Stimulated activated CD4-positive, alpha-beta T cell treated with anti-CD3 and anti-CD28 coated beads, Interleukin-2, amount 100 ng/mL, for 24 hours (primary cell): ENCODE data around the gene CYP46A1.

Experiments used
- DNase-seq, 2 donors: peaks; one replicate each; pipeline ENCODE4 v3.0.0-alpha.2; 2020

The CYP46A1 gene

DNA sequence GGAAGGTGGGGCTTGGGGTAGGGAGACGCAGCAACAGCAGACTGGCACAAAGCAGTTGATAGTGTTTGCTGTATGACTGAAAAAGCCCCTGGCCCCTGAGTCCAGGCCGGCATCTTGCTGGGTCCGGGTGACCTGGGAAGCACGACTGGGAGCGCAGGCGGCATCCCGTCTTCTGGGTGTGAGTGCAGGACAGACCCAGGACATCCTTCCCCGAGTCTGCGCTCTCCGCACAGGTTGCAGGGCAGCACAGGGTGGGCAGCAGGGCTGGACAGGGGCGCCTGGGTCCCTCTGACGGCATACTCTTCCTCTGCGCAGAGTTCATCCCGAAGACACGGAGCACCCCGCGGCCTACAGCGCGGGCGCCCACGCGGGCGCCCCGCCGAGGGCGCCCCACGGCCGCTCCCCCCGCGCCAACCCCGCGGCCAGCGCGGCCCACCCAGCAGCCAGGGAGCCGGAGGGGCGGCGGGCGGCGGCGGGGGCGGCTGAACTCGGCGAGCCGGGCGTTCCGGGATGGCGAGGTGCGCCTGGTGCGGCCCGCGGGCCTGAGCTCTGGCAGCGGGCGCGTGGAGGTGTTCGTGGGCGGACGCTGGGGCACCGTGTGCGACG, 9.2 kb upstream of the CYP46A1 start:
- DNase-seq: no peak

DNA sequence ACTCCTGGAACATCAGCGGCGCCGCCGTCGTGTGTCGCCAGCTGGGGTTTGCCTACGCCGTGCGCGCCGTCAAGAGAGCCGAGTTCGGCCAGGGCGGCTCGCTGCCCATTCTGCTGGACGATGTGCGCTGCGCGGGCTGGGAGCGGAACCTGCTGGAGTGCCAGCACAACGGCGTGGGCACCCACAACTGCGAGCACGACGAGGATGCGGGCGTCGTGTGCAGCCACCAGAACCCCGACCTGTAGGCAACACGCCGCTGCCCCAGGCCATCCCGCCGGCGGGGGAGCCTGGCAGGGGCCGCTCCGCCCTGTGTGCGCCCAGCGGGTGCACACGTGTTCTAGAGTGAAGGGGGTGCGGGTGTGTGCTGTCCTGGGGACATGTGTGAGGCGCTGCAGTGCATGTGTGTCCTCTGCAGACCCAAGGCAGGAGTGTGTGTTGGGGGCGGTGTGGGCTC, 8.7 kb upstream of the CYP46A1 start:
- no peak for DNase-seq

DNA sequence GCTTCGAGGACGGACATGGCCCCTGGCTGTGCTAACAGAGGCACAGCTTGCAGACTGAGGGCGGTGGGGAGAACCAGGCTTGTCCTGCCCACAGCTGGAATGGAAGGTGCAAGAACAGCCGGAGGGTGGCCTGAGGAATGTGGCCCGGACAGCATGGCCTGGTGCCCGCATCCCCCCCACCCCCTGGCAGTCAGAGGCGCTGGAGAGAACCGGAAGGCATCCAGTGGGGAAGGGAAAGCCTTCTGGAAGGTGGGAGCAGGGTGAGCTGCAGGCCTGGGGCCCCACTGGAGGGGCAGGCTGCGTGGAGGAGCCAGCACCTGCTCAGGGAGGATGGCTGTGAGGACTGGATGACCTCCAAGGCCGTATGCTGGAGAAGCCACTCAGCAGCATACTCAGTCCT, 8.1 kb upstream of the CYP46A1 start:
- no peak for DNase-seq

DNA sequence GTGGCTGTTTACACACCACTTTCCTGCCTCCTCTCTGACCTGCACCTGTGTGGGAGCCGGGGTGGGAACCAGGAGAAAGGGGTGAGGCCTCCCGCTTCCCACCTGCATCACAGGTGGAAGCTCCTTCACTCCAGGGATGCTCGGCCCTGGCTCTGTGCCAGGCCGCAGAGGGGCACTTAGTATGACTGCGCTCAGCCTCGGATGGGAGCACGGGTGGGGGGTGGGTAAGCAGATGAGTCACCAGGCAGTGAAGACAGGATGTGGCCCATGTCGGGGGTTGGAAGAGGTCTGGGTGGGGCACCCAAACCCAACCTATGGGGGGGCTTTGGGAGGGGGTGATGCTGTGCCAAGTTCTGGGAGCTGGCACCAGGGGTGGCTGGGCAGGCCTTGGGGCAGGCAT, 7.4 kb upstream of the CYP46A1 start:
- DNase-seq: no peak

DNA sequence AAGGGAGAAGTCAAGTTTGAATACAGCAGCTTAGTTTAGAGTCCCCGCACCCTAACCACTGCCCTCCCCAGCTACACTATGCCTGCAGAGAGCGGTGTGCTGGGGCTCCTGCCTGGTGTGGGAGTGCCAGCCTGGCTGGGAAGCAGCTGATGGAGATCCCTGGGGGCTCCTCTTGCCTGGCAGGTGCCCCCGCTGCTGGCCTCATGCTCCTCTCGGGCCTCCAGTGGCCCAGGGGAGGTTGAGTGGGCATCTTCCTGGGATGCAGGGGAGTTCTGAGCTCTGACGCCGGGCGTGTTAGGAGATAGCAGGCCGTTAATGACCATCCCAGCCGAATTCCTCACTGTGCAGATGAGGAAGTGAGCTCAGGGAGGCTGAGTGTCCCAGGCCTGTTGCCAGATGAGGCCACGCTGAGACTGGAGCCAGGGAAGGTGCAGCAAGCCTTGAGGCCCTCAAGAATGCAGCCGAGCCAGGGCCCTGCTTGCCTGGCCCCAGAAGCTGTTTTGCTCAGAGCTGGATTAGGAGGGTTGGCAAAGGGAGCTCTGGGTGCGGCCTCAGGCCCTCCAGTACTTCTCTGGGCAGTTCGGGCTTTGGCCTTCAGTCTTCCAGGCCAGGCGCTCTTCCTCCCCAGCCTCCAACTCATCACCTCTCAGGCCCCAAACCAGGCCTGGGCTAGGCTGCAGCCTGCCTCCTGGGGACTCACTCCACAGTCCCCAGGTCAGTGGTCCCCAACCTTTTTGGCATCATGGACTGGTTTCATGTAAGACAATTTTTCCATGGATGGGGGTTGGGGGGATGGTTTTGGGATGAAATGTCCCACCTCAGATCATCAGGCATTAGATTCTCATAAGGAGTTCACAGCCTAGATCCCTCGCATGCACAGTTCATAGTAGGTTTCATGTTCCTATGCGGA, 6.6 kb upstream of the CYP46A1 start:
- DNase-seq: no peak

DNA sequence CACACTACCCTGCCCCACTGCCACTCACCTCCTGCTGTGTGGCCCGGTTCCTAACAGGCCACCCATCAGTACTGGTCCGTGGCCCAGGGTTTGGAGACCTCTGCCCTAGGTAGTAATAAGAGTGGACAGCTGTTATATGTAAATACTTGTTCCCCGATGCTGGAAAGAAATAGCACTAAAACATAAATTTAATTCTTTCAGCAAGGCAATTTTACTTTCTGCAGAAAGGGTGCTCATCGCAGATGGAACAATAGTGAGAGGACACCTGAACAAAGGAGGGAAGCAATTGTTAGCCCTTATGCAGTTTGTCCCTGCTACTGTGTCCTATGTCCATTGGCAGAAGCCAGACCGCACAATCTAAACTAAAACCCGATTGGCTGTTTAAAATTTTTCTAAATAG, 5.9 kb upstream of the CYP46A1 start:
- no peak for DNase-seq

DNA sequence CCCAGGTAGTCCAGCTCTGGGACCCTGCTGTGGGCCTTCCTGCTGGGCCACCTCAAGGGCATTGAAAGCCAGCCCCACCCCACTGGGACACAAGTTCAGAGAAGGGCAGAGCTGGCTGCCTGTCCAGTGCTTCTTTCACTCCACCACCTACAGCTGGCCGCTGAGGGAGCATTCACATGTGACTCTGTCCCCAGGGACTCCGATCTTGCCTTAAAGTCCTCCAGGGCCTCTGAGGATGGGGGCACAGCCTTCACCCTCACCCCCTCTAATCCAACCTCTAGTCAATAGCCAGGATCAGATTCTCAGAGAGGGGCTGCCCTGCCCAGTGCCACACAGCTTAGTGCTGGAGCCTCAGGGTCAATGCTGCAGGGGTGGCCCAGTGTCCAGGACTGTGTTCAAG, 5.0 kb upstream of the CYP46A1 start:
- DNase-seq: no peak

DNA sequence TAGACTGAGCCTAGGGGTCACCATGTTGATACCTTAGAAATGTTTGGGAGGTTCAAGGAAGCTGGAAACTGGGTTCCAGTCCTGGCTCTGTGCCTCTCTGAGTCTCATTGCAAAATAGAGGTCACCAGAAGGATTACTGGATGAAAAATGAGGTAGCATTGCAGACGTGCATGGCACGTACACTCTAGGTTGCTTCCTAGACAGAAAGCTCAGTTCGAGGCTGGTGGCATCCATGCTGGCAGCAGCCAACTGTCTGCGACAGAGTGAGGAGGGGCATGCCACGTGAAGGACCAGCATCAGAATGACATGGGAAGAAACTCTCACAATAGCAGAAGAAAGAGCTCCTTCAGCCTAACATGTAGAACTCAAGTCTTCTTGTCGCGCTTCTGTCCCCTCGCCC, 4.6 kb upstream of the CYP46A1 start:
- DNase-seq: no peak

DNA sequence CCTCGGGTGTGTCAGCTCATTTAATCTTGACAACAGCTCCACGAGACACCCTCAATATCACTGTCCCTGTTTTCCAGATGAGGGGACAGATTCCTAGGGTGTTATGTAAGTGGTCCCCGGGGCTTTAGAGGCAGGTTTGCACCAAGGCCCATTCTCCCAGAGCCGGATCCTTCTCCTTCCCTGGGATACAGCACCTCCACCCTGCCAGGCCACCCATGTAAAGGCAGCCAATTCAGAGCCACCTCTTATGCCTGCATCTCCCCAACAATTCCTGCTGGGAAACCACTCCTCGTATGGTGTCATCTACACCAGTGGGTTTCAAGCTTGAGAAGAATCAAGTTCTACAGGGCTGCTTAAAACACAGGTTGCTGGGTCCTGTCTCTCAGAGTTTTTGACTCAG, 4.1 kb upstream of the CYP46A1 start:
- DNase-seq: no peak

DNA sequence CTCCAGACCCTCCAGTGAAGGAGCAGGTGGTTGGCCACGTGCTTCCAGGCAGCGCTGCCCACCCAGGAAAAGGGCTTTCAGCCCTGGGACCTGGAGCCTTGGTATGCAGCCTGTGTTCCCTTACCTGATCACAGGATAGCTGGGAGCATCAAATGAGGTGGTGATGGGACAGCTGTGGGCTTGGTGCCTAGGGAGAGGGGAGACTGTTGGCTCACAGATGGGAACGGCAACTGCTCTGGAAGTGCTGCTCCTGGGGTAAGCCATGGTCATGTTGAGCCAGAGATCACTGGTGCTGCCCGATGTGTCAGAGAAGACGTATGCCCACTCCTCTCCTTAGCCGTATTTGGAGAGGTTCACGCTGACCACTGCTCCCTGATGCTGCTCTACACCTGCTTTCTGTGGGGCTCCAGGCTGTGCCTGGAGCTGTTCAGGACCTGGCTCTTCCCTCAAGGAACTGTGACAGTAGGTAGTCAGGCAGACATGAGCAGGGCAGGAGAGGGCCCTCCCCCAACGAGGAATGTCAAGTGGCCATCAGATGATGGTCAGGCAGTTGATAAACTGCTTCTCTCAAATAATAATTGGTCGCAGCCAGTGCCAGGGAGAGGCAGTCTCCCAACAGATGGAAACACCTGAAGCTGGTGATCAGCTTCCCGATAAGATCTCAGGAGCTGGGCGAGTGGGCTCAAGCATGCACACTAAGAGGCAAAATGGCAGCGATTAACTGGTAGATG, 2.8 kb upstream of the CYP46A1 start:
- DNase-seq: no peak

DNA sequence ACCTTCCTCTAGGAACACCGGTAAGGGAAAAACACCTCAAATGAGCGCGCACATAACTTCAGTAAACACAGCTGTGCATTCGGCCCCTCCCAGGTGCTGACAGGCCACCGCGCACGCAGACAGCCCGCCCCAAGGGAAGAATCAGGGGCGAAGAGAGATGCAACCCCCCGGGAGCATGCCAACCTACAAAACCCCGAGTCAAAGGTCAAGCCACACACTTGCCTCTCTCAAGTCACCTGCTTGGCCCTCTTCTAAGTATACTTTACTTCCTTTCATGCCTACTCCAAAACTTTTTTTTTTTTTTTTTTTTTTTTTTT, 2.3 kb upstream of the CYP46A1 start:
- DNase-seq: no peak

DNA sequence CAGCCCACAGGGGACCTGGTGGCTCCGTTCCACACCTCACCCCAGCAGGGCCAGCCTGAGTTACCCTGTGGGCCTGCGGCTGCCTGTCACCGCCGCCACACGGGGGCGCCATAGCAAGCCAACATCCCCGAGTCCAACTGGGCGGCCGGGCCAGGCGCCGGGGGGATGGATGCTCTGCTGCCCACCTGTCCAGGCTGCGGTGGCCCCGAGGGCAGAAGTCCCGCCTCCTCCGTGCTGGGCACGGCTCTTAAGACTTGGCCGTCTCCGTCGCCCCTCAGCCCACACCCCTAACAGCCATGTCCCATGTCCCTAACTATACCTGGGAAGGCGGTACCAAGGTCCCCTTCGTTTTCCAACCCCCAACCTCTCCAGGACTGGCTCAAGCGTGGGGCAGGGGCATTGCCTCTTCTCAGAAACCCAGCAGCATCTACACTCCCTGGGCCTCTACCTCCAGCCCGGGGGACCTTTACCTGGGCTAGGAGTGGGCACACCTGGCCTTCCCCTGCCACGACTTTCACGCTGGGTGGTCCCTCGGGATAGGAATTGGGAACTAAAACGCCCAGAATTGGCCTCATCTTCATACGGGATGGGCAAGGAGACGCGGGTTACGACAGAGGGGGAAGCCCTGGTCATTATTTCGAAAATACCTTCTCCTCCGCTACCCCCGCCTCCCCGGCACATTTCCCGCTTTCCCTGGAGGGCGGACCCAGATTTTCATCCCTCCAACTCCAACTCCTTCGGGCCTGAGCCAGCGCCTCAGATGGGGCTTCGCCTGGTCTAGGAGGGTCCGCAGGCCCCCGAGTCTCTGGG, 1.1 kb upstream of the CYP46A1 start:
- peak; percentile 88 to 91 for DNase-seq

DNA sequence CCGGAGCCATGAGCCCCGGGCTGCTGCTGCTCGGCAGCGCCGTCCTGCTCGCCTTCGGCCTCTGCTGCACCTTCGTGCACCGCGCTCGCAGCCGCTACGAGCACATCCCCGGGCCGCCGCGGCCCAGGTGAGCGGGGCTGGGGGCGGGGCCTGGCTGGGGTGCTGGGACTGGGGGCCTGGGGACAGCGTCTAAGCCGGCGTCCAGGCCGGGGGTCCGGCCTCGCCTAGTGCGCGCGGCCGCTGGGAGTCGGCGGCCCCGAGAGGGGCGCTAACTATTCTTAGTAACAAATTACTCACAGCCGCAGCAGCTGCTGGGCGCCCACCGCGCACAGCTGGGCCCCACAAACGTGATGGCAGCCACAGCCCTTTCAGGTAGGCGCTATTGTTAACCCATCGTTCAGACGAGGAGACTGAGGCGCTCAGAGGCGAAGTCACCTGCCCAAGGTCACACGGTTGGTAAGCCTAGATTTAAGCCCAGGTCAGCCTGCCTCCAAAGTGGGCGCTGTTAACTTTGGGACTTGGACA, 374 bp downstream of the CYP46A1 start:
- DNase-seq: no peak

DNA sequence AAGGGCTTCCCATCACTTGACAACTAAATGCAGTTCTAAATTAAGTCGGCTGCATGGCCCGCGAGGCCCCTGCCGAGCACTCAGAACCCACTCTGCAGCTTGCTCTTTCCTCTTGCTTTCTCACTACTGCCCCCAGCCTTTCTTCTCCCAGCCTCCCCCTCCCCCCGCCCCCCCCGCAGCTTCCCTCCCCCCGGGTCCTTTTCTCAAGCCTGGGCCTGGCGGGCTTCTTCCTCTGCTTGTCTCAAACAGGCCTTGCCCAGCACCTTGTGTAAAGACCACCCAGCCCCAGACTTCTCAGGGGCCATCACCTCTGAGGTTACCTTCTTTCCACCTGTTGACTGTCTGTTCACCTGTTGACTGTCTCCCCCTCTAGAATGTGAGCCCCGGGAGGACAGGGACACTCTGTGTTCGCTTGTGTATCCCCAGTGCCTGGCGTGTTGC, 1.1 kb downstream of the CYP46A1 start:
- DNase-seq: peak in 1 of 2 donors; percentile 16

DNA sequence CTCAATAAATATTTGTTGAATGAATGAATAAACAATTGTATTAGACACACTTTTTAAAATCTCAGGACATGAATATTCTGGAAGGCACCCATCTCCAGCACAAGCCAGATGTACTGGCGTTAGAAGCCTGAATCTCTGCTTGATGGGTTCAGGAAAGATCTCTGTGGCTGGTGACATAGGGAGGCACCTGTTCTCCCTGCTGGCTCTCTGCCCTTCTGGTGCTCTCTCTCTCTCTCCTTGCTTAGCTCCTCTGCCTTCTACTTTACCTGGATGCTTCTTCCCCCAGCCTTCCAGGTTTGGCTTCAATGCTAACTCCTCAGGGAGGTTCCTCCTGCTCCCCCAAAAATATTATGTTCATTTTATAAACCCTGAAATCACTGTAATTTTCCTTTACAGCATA, 1.5 kb downstream of the CYP46A1 start:
- peak in 1 of 2 donors; percentile 3 for DNase-seq

DNA sequence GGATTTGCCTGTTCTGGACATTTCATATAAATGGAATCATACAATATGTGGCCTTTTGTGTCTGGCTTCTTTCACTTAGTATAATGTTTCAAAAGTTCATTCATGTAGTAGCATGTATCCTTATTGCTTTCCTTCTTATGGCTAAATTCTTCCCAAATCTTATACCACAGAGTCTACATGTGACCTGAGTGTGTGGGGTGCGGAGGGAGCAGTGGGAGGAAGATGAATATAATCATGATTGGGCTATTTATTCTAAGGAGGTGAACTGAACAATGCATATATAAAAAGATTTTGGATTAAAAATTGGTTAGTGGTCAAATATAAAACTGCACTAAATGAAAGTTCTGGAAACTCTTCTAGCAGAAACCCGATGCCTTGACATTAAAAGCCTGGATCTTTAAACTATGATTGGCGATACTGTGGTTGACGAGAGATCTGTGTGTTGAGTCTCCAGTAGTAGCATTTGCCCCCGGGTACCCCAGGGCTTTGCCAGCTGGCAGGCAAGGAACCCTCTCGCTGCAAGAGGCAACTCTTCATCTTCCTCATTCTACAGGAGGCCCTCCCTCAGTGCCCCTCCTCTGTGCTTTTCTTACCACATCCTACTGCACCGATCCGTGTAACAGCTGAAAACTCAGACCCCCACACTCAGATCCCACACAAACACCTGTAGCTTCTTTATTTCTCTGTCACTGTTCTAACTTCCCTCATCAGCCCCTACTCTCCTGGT, 2.6 kb downstream of the CYP46A1 start:
- DNase-seq: peak in 1 of 2 donors; percentile 13

DNA sequence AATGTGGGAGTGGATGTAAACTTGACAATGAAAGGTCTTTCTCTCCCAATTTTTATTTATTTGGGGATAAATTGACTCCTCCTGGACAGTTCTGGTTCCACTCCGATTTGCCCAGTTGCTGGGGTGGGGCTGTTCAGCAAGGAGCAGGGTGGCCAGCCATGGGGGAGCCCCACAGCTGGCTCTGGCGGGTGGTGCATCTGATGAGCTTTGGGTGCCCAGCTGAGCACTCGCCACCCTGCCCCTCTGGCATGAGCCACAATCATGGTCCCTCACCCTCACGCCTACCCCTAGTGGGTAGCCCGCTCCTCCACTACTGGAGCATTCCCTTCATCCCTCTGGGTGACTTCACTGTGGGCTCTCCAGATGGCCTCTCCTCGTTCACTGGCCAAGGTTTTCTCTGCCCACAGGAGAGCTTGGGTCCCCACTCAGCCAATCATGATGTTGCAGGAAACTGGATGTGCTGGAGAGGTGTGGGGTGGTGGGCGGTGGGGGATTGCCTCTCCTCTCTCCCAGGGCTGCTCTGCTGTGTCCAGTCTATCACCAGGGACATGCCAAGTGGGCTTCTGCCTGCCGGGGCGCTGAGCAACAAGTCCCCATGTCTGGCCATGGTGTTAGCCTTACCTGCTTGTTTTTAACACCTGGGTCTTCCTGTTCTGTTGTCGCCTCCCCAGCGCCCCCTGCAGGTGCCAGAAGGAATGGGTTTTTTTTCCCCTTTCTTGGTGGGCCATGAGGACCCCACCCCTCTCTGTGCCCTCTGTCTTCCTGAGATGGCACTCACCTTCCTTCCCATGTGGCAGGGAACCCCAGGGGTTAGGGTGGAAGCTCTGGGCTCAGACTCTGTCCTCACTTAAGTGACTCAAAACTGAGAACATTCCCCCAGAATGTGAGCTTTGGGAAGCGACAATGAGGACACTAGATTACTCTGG, 3.4 kb downstream of the CYP46A1 start:
- peak; percentile 35 to 37 for DNase-seq

DNA sequence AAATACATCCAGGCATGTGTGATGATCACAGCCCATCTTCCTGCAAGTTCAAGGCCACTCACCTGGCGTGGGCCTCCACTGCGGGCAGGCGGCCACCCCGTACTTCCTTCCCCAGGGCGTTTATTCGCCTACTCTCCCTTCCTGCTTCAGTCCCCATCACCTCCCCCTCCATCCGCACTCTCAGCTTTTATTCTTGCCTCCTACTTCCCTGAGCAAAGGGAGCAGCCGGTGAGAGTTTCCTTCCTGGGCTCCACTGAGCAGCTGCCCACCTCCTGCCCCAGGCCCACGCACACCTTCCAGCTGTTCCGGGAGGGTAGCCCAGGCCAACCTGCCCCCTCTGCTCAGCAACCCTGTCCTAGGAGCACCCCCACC, 4.1 kb downstream of the CYP46A1 start:
- DNase-seq: peak in 1 of 2 donors; percentile 14

DNA sequence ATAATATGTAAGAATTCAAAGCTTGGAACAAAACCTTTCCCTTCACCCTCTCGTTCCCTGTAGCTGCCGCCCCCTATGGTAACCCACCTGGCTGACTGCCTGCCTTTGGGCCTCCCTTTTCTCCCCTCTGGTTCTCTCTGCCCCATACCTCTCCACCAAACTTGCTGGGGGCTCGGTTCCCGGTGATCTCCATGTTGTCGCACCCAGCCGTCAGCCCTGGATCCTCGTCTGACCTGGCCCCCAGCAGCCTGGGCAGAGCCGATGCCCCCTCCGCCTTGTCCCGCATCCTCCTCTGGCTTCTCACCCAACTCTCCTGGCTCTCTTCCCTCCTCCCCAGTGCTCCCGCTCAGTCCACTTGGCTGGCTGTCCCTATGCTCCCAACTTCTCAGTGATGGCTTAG, 4.5 kb downstream of the CYP46A1 start:
- DNase-seq: peak in 1 of 2 donors; percentile 11

DNA sequence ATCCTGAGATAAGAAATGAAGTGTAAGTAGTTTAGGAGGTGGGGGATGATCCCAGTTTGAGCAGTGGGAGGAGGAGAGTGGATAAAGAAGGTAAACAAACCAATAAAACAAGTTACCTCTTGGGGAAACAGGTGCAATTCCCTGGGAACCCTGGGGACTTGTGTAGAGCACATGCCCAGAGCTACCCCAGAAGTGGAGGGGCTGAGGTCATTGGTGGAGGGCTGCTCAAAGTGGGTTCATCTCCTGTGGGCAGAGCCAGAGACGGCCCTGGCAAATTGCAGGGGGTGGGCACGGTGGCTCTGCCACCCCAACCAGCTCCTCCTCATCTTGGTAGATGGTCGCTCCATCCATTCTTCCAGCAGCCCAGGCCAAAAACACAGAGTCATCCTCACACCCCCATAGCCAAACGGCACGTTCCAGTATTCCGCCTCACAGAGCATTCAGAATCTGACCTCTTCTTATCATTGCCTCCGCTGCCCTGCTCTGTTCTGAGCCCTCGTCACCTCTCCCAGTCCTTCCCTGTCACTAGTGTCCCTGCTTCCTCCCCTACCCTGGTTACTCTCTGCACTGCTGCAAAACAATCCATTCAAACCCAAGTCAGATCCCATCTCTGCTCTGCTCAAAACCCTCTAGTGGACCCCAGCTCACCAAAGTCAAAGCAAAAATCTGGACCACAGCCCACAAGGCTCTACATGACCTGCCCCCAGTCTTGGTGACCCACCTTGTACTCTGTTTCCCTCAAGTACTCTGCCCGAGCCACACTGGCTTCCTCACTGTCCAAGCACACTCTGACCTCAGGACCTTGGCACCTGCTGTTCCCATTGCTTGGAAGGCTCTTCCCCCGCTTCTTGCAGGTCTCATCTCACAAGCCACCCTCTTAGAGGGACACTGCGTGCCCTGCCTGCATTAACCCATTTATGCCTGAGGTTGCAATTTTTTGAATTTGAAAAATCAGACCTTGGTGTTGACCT, 5.5 kb downstream of the CYP46A1 start:
- no peak for DNase-seq
